NCI-H2171 (cell line): ENCODE data around the gene CBFA2T2.

ENCODE experiments used
- DNase-seq: peaks from one replicate; lab custom pipeline; 2025; lab: John Stamatoyannopoulos, UW

The CBFA2T2 gene

GRCh38 chr20:33666293-33667244 lies 176.7 kb downstream of the CBFA2T2 start, which contains the start of gene ACTL10:
Gene ACTL10, plus strand, starts transcription at chr20:33666943. Its CDS starts 555 bp downstream, at chr20:33667498.
- peak; percentile 19 for DNase-seq

DNA sequence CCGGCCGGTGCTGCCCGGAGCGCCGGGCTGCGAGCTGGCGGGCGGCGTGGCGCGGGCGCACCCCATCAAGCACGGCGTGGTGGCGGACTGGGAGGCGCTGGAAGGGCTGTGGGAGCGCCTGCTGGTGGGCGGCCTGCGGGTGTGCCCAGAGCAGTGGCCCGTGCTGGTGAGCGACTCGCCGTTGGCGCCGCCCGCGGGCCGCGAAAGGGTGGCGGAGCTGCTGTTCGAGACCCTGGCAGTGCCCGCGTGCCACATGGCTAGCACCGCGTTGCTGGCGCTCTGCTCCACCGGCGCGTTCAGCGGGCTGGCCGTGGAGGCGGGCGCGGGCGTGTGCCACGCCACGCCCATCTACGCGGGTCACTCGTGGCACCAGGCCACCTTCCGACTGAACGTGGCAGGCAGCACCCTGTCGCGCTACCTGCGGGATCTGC lies 177.4 kb downstream of the CBFA2T2 start:
- DNase-seq: no peak

DNA sequence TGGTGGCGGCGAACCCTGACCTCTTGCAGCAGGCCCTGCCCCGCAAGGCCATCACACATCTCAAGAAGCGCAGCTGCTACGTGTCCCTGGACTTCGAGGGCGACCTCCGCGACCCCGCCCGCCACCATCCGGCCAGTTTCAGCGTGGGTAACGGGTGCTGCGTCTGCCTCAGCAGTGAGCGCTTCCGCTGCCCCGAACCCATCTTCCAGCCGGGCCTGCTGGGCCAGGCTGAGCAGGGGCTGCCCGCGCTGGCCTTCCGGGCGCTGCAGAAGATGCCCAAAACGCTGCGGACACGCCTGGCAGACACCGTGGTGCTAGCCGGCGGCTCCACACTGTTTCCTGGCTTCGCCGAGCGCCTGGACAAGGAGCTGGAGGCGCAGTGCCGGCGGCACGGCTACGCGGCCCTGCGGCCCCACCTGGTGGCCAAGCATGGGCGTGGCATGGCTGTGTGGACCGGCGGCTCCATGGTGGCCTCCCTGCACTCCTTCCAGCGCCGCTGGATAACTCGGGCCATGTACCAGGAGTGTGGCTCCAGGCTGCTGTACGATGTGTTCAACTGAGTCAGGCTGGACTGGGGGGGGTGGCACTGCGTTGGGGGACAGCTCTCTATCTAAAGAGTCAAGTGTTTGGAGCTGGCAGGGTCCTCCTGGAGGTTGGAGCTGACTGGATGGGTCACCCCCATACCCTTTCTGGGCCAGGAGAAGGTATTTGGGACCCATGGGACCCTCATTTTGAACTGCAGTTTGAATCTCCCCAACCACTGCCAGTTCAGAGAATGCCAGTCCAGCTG lies 178.0 kb downstream of the CBFA2T2 start:
- DNase-seq: peak; percentile 67

GRCh38 chr20:33668466-33669155 lies 178.7 kb downstream of the CBFA2T2 start:
- DNase-seq: no peak

DNA sequence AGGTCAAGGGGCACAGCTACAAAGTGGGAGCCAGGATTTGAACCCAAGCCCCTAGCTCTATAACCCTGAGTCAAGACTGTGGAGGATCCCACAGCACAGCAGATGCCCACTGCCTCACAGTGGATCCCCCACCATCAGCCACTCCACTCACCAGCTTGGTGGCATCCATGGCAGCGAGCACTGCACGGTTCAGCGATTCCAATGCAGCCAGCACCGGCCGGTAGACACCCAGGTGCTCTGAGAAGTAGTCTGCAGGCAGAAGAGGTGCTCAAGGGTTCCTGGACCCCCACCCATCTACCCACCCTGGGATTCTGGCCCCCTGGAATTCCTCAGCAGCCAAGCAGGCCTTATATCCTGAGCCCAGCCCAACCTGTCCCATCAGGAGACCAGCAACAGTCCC lies 179.3 kb downstream of the CBFA2T2 start:
- no peak for DNase-seq

- no peak for DNase-seq
Observed at GRCh38 chr20:33669873-33670640, 180.2 kb downstream of the CBFA2T2 start.

GRCh38 chr20:33670715-33671499 lies 181.0 kb downstream of the CBFA2T2 start:
- DNase-seq: no peak

DNA sequence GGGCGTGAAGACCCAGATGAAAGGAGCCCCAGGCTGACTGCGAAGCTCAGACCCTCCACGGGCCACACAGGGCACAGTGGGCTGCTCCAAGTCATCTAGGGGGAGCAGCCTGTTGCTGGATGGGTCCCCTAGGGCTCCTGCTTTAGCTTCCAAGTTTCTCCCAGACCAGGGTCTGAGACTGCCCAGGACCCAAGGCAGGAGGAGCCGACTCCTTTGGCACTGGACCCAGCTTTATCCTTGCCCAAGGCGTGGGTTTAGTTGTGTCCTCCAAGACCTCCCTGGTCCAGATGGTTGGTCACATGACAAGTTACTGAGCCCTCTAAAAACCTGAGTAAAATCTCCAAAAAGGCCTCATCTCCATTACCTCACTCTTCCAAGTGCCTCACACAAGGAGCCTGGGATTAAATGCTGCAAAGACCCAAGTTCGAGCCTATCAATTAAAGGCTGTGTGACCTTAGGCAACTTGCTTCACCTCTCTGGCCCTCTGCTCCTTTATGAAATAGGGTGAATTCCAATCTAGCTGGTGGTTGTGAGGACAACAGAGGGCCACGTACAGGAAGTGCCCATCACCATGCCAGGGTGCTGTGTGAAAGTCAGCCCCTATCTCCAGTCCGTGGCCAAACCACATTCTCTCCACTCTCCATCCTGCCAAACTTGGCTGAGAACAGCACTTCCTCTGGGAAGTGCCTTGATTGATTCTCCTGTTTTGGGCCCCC lies 181.8 kb downstream of the CBFA2T2 start:
- DNase-seq: no peak

GRCh38 chr20:33672426-33673113 lies 182.7 kb downstream of the CBFA2T2 start:
- peak; percentile 34 for DNase-seq

GRCh38 chr20:33673114-33673409 lies 183.2 kb downstream of the CBFA2T2 start:
- DNase-seq: no peak

DNA sequence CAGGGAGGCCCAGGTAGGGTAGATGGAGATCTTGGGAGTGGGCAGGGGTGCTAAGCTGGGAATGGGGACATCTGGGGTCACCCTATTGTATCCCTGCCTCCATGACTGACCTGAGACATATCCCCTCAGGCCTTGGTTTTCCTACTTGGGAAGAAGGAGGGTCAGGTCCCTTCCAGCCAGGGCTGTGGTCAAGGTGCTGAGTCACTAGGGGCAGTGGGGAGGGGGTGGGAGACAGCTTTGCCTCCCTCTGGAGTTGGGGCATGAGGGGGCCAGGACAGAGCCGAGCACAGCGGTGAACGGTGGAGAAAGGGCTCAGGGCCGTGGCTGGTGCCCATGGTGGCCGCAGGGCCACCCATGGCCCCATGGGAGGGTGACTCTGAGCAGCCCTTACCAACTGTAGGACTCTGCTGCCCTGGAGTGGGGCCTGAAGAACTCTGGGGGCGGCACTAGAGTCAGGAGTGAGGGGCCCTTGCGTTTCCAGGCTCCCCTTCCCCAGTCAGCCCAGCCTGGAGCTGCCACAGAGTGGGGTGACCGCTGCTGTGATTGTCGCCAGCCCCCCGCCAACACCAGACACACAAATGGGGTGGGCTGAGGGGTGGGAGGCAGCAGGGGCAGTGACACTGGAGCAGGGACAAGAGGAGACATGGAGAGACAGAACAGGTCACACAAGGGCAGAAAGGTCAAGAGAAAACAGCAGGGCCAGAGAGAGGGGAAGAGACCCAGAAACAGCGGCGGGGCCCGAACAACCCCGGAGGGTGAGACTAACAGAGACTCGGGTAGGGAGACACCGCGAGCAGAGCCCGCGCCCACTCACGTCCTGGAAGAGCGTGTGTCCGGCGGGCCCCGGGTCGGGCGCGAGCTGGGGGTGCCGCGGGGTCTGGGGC lies 183.8 kb downstream of the CBFA2T2 start:
- DNase-seq: no peak

- DNase-seq: peak; percentile 69
Observed at GRCh38 chr20:33674294-33675135, 184.6 kb downstream of the CBFA2T2 start, which contains the start of gene NECAB3. Gene NECAB3, minus strand, starts transcription at chr20:33674428. Its CDS starts 76 bp downstream, at chr20:33674352.

DNA sequence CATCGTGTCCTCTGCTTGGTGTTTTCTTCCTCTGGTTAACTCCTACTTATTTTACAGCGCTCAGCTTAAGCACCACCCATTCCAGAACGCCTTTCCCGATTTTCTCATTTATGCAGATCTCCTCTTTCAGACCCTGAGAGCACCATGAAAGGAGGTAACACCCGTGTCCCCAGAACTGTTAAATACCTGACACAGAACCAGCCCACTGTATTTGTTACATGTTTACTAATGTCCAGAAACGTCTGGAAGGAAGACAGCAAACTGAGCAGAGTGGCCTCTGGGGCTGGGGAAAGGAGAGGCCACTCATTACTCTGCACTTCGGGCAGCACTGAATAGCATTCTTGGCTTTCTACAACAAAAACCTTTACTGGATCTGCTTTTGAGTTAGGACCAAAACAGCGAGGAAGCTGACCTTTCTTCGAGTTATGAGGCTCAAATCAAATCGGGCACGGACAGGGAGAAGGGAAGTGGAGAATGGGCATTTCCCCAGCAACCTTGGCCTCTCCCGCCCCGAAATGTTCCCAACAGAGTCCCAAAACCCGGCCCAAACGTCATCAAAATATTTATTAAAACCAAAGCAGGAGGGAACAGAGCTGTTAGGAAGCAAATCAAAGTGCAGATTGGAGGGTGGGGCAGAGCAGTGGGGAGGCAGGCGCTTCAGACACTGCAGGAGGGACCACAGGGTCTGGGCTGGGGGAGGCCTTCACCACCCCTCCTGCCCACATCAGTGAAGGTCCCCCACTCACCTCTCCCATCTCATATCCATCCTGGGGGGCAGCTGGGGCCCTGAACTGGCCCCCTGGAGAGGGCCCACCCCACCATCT lies 185.5 kb downstream of the CBFA2T2 start:
- no peak for DNase-seq

DNA sequence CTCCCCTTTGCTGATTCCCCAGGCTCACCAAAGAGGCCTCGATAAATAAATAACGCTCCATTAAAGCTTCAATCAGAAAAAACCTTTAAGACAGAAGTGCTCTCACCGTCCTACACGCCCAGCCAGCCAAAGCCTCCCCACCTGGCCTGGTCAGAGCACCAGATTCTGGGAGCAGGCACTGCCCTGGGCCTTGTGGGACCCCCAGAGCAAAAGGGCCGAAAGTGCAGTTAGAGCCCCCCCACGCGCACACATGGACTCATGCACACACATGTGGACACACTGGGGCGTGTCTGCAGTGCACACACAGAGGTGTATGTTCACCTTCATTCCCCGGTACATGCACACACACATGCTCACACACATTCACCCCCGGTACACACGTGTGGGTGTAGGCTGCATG lies 186.2 kb downstream of the CBFA2T2 start:
- DNase-seq: no peak

- no peak for DNase-seq
Observed at GRCh38 chr20:33676652-33677645, 187.1 kb downstream of the CBFA2T2 start.
